GM20000 (cell line): ENCODE measurements around the gene MAPKBP1.

ENCODE experiments used
- DNase-seq: peaks from one replicate; pipeline ENCODE4 v3.0.0; 2012; ENCODE audit warnings: low spot score
- CTCF ChIP-seq: IDR thresholded peaks from 2 replicates; pipeline ENCODE4 v1.5.1; 2012; ENCODE audit warnings: mild to moderate bottlenecking, control low read depth; ENCODE audit errors: extremely low read depth, missing control alignments

Gene MAPKBP1

GRCh38 chr15:41874736-41875135 is 100.5 kb downstream of the MAPKBP1 start:
- no peak for TF ChIP-seq CTCF

GRCh38 chr15:41876007-41876406 is 101.7 kb downstream of the MAPKBP1 start:
- no peak for TF ChIP-seq CTCF
- DNase-seq = no peak

More at GRCh38 chr15:41874736-41875135, 100.5 kb downstream of the MAPKBP1 start:
- DNase-seq = no peak

GRCh38 chr15:41876689-41877088 is 102.4 kb downstream of the MAPKBP1 start:
- DNase-seq = no peak
- TF ChIP-seq CTCF = no peak
